GM21390 (cell line): Measurements from ENCODE around the gene ZNF668.
A peak's percentile ranks its signal among the peaks of the same experiment; 100 is the strongest.

Experiments
- ATAC-seq: cut with Tn5 transposase; IDR thresholded peaks from one replicate; pipeline ENCODE4 v1.9.1; 2021; ENCODE audit not compliant: unreplicated experiment

Gene ZNF668

GRCh38 chr16:31073970-31074813, at the start of gene ZNF668, which contains the start of gene ZNF646:
Gene ZNF668, minus strand, starts transcription at chr16:31074240. Its CDS starts 9,781 bp downstream, at chr16:31064459.
Gene ZNF646, plus strand, starts transcription at chr16:31074422. Its CDS starts 1,903 bp downstream, at chr16:31076325.
- ATAC-seq: peak; percentile 64

GRCh38 chr16:31120129-31120528, 46.1 kb upstream of the ZNF668 start:
- no peak for ATAC-seq

GRCh38 chr16:31118223-31119155, 44.4 kb upstream of the ZNF668 start:
- ATAC-seq: no peak

GRCh38 chr16:31117384-31118222, 43.6 kb upstream of the ZNF668 start, which contains the start of gene KAT8:
Gene KAT8, plus strand, starts transcription at chr16:31117664. Its CDS starts 18 bp downstream, at chr16:31117682.
- peak; percentile 86 for ATAC-seq

- no peak for ATAC-seq
Observed at GRCh38 chr16:31114468-31114867, 40.4 kb upstream of the ZNF668 start.

GRCh38 chr16:31113121-31114120, 39.4 kb upstream of the ZNF668 start:
- ATAC-seq: no peak

- no peak for ATAC-seq
Observed at GRCh38 chr16:31112711-31113110, 38.7 kb upstream of the ZNF668 start.

- no peak for ATAC-seq
Observed at GRCh38 chr16:31111881-31112466, 37.9 kb upstream of the ZNF668 start.

GRCh38 chr16:31110106-31111034, 36.3 kb upstream of the ZNF668 start:
- ATAC-seq: no peak

GRCh38 chr16:31109622-31110021, 35.6 kb upstream of the ZNF668 start:
- no peak for ATAC-seq

GRCh38 chr16:31108794-31109558, 34.9 kb upstream of the ZNF668 start:
- no peak for ATAC-seq

- peak; percentile 74 for ATAC-seq
Observed at GRCh38 chr16:31108035-31108793, 34.2 kb upstream of the ZNF668 start, which contains the start of gene BCKDK. Gene BCKDK, plus strand, starts transcription at chr16:31108386. Its CDS starts 838 bp downstream, at chr16:31109224.

GRCh38 chr16:31107465-31107867, 33.4 kb upstream of the ZNF668 start:
- peak; percentile 53 for ATAC-seq

GRCh38 chr16:31106509-31107464, 32.7 kb upstream of the ZNF668 start:
- no peak for ATAC-seq

GRCh38 chr16:31105677-31106213, 31.7 kb upstream of the ZNF668 start:
- no peak for ATAC-seq
